UCSD-AML1 (cell line): Measurements from ENCODE around the gene INKA2.

Source experiments
- DNase-seq: peaks from one replicate; lab custom pipeline; 2025; ENCODE audit not compliant: unreplicated experiment; lab: John Stamatoyannopoulos, UW

INKA2 gene

DNA sequence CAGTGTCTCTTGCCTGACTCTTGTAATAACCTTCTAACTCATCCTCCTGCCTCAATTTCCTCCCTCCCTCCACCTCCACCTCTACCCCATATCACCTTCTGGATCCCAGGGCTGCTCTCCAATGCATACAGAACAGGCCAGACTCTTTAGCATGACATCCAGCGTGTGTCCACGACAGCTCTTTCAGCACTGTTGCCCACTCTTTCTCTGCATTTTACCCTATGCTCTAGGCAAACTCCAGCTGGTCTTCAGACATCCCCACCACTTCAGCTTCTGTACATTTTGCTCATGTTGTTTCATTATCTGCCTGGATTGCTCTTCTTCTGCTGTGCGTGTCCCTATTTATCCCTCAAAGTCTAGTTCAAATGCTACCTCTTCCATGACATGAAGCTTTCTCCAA lies 4.8 kb downstream of the INKA2 start:
- no peak for DNase-seq

DNA sequence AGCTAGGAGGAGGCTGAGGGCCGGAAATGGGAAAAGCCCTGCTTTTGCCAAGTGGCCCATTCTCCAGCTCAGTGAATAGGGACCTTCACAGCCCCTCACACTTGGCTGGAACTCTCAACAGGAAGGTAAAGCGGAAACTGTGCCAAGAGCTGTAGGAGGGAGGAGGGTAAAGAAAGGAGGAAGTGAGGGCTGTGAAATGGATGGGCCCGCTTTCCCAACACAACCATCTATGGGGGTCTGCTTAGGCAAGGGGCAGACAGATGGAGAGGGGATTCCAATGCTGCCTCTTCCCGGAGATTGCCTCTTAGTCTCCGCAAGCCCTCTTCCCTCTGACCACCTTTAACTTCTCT lies 5.2 kb downstream of the INKA2 start:
- DNase-seq = peak; percentile 49

DNA sequence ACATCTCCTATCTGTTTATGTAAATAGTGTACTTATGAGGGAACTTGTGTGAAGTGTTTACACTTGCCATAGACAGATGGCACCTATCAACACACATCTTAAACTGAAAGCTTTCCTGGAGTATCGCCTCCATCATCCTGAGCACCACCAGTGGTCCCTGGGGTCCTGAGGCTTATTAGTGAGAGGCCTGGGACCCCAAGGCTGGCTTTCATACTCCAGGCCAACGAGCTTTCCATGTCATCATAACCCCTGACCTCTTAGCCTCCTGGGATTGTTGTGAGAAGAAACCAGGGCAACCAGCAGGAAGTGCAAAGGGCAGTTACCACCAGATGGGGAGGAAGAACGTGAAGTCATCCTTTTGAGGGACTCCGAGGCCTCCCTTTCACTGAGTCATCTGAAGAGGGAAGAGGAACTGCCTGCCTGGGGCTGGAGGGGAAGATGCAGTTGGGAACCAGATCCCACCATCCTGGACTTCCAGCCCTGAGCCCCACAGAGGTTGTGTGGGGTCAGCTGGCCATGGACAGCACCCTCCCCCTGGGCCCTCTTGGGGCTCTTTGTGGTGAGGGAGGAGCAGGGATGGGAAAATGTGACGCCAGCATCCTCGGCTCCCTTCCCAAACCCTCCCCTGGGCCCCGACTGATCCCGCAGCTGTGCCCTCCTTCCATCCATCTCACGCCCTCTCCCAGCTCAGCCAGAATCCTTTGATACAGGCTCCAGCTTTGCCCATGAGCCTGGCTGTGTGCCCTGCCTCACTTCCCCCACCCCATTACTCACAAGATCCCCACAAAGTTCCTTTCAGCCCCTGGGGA lies 5.8 kb downstream of the INKA2 start:
- DNase-seq = peak; percentile 61

DNA sequence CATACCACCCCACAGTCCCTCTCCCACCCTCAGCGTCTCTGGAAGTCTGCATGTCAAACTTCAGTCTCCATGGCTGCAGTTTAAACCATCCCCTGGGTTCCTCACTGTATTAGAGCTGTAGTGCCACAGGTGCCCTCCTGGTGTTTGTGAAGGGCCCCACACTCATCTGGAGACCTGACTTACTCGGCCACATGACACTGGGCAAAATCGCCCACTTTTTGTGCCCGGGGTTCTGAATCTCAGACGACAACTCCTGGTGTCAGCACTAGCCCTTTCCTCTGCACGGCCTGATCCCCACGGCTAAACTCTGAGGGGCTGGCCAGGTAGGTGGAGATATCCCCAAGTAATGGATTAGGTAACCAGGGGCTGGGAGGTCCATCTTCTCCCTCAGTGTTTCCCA lies 6.5 kb downstream of the INKA2 start:
- no peak for DNase-seq

DNA sequence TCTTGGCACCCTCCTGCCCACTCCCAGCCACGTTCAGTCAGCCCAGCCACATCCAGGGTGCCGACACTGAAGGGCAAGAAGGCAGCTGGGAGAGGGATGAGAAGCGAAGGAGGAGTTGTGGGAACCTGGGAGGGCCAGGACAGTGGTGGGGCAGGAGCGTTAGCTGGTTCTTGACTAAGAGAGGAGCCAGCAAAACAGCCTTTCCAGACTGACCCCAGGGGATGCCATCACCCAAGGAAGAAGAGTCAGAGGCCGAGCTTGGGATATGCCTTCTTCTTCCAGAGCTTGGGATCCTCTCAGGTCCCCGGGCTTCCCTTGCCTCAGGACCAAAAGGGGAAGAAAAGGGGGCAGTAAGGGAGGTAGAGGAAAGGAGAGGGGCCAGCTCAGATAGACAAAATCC lies 7.2 kb downstream of the INKA2 start:
- DNase-seq = no peak

DNA sequence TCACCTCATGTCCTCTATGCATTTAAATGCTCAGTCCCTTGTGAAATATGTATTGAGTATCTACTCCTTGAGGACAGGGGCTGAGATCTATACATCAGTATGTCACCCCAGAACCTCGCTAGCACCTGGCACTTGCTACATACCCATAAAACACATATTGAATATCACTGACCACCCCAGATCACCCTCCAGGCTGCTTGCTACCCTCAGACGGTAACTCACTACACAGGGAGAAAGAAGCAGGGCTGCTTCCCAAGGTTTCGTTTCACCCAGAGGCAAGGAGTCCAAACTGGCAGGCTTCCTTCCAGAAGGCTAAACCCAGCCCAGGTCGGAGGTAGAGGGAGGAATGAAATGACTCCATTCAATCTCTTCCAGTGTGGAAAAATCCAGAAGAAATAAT lies 8.5 kb downstream of the INKA2 start:
- no peak for DNase-seq

DNA sequence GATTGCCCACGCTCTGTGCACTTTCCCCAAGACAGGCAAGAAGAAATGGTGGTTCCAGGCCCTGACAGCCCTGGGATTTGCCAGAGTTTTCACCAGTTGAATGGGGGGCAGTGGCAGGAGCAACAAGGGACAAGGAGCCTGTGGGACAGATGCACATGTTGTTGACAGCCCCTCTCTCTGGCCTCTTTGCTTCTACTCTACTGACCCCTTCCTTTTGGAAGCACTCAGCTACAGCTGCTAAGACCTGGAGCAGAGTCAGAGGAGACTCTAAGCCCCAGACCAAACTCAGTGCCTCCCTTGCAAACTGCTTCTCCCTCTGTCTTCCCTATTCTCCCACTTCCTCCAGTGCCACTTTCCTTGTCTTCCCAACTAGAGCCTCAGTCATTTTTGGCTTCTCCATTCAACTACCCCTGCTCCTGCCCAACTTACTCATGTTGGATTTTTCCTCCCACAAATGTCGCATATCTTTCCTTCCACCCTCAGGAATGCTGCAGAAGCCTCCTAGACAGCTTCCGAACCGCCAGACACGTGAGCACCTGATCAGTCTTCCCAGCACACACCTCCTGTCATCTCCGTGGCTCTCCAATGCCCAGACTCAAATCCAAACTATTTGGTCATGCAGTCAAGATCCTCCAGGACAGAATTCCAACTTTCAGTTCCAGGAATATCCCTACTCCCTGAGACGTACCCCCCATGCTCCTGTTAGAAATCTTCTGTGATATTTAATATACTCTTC lies 9.1 kb downstream of the INKA2 start:
- DNase-seq = no peak

DNA sequence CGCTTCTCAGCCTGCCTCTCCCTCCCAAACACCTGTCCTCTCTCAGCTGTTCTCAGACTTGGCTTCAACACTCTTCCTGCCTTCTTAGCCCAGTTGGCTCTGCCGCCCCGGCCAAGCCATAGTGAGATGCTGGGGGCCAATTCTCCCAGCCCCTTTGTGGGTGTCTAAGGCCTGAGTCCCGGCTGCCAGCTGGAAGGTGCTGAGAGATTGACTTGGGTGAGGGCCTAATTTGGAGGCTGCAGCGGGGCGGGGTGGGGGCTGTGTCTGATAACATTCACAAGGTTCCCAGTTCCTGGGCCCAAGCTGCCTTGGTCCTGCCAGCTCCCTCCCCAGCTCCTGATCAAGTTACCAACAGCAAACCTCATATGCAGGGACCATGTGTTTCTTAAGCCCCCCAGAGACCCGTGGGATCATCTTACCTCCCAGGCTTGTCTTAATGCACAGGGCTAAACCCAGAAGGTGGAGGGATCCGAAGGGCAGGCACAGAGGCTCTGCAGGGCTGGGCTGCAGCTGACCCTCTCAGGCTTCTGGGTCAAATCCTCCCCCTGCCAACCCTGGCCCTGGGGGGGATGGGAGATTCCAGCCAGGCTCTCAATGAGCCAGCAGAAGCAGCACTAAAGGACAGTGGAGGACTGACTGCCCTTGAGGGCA lies 9.8 kb downstream of the INKA2 start:
- no peak for DNase-seq

DNA sequence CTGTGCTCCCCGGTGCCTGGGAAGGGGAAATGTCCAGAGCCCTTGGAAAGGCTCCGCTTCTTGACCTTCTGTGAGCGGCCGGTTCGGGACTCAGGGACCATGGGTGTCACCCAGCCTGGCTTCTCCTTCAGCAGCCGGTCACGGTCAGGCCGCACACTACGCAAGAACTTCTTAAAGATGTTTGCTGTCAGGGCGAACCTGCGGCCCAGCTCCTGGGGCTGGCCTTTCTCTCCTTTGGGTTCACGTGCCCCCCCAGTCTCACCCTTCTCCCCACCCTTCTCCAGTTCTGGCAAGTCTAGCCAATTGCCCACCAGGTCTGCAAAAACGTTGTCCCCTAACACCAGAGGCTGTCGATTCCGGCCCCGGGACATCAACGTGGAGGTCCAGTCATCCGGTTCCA lies 12.1 kb downstream of the INKA2 start:
- no peak for DNase-seq

DNA sequence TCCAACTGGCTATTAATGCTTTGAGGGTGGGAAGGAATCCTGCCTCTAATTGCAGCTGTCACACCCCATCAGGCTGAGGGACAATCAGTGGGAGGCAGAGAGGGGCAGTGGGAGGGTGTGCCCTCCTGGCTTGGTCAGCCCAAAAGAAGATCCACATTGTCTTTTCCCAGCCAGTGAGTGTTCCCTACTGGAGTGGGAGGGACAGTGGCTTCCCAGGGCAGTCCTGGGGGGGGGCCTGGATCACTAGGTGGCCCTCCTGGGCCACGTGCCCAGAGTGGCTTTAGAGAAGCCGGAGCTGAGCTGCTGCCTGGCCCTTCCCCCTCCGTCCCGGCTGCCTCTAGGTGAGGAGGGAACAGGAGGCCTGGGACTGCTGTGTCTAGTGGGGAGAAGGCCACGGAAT lies 14.0 kb downstream of the INKA2 start:
- no peak for DNase-seq

DNA sequence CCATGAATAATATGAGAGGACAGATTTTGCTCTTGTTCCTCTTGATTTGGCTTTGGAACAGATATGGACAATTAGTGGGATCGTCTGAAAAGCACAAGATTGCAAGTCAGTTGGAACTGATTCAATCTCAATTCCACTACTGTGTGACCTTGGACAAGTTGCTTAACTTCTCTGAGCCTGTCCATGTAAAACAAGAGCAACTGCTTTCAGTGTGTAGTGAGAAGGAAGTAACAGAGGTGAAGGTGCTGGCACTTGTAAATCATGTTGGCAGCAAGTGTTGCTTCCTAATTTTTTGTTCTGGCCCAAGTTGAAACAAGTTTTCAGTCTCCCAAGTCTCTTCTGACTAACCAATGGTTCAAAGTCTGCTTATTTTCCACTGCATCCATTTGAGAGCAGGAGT lies 15.3 kb downstream of the INKA2 start:
- no peak for DNase-seq

DNA sequence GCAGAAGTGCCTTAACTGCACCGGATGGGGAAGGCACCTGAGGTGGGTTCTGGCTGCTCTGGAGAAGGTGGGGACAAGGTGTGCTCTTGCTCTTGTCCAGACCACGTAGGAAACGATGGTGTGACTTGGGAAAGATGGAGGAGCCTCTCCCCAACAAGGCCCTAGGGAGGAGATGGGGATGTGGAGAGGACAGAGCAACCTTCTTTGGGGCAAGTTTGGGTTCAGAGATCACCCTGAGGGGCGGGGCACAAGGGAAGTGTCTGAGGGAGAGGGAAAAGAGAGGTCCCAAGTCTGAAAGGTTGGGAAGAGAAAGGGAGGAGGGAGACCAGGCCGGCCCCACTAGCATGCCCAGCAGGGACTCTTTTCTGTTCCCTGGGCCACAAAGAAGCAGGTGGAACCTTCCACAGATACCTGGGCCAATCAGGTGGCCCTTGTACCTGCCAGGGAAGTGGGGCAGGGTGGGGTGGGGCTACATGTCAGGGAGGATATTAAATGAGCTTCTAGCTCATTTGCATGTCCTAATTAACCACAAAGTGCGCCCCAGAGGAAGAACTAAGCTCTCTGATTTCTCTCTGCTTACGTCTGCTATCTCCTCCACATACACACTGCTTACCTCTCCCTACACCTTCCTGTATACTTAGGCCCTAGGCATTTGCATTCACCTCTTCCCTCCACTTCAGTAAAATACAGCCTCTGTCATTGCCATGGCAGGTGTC lies 15.9 kb downstream of the INKA2 start:
- no peak for DNase-seq

DNA sequence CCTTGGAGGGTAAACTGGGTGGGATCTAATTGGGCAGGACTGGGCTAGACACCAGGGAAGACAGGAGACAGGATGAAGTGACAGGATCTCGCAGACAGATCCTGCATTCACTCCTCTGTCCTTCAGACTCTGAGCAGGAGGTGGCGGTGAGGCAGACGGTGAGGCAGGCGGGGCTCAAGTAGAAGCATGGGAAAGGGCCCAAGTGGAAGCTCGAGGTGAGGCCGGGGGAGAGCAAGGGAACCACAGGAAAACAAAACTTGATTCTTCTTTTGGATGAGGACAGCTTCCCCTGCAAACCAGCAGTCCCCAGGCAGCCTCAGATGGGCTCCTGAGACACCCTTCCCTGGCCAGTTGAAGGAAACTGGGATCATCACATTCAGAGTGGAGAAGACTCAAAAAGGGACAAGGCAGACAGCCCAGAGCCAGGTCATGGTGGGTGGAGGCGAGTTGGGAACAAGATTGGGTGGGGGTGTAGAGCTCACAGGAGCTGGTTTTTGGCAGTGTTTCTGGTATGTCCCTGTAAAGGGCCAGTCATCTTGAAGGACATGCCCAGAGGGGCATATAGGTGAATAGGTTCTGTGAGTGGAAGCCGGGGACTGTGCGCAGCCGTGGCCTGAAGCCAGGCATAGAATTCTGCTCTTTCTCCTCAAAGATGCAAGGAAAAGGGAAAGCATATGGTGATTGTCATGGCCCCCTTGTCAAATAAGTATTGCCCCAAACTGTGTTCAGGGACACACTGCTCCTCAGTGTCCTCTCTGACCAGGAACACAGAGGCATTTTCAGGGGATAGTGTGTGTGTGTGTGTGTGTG lies 18.0 kb downstream of the INKA2 start:
- DNase-seq = no peak

DNA sequence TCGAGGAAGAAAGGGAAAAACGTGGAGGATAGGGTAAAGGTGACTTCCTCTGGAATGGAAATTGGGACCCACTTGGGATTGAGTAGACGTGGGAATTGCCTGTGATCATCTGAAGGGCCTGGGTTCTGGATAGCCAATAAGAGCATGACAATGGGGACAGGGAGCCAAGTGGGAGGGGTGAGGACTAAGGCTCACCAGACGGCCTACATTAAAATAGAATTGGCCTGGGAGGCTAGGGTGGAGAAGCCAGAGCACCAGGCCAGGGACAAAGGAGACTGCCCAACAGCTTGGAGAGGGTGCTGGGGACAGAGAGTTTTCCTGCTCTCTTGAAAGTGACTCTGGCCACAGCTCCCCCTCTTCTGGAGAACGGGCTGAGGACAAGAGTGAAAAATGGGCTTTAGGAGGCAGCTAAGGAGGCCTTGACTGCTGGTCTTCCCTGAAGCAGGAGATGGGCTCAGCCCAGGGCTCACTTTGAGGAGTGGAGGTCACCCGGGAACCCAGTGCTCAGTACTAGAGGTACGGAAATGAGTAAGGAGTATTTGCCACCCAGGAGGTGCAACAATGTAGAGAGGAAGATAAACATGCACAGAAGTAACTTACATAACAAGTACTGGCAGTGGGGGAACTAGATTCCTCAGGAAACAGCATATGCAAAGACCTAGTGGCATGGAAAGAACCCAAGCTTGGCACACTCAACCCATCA lies 18.8 kb downstream of the INKA2 start:
- DNase-seq = no peak

DNA sequence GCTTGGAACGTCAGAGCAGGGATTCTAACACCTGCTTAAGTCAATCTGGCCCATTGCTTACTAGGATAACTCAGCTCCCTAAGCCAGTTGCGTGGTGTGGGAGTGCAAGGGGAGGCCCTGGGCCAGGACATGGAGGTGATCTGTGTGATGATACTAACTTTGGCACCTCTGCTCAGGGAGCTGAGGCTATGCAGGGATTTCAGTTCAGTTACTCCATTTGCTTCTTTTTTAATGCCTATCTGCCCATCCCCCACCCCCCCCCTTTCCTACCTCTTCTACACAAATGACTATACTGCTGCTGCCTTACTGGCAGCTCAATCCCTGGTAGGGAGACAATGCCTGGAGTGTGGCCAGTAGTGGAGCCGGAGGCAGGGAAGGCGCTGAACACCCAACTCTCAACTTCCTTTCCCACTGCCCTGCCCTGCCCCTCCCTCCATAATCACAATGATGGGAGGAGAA lies 19.5 kb downstream of the INKA2 start:
- no peak for DNase-seq

DNA sequence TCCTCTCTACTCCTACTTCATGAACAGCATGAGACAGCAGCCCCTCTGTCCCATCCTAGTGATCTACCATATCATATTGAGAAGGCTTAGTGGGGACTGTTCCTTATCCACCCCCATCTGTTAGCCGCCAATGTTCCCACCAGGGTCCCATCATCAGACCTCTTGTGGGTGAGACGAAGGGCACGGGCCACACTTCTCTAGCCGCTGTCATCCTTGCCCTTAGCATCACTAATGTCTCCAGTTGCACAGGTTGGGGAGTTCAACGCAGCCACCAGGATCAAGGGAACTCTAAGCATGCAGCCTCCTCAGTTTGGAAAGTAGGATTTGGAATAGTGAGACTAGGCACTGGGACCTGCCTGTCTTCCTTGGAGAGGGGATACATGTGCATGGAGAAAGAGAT lies 20.1 kb downstream of the INKA2 start:
- no peak for DNase-seq

DNA sequence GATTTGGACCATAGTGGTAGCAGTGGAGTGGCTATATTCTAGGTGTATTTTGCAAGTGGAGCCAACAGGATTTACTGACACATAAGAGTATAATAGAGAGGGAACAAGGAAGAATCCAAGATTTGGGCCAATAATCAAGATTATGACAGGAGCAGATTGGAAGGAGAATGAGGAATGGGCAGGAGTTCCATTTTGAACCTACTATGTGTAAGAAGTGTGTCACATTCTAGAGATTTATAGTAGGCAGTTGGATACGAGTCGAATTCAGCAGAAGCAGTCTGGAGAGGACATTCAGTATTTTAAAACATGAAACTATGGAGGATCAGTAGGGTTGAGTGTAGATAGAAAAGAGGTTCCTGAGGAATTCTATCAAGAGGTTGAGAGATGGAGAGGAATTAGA lies 21.7 kb downstream of the INKA2 start:
- DNase-seq = no peak

DNA sequence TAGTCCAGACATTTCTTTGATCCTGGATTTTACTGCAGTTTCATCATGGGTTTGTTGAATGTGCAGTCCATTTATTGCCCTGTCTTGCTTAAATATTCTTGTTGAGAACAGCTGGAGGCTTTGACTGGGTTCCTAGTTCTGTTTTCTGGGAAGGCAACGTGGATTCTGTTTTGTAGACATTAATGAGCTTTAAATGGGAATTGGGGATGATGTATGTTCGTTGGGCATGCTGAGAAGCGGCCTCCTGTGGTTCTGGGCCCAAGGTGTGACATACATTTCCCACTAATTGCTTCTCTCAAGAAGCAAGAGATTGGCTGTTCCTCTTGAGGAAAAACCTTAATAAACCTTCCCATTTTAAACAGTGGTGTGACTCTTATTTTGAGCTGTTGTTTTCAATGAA lies 22.9 kb downstream of the INKA2 start:
- no peak for DNase-seq

DNA sequence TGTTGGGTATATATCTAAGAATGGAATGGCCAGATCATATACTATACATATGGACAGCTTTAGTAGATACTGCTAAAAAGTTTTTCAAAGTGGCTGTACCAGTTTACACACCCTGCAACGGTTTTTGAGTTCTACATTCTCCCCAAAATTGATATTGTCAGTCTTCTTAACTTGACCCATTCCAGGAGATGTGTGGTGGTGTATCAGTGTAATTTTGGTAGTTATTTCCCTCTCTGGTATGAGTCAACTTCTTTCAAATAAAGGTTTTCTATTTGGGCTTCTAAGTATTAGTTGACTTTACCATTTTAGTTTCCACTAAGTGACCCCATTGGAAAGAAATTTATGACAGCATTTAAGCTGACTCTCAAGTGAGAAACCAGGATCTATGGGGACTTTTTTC lies 29.2 kb downstream of the INKA2 start:
- no peak for DNase-seq

DNA sequence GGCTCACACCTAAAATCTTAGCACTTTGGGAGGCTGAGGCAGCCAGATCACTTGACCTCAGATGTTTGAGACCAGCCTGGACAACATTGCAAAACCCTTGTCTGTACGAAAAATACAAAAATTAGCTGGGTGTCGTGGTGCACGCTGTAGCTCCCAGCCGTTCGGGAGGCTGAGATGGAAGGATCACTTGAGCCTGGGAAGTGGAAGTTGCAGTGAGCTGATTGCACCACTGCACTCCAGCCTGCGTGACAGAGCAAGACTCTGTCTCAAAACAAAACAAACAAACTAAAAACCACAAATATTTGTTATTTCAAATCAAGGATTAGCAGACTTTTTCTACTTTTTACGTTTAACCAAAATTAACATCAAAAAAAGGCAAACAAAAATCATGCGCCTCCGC lies 31.3 kb downstream of the INKA2 start:
- no peak for DNase-seq
